ENCODE data around the gene ADM2.

The ADM2 gene

DNA sequence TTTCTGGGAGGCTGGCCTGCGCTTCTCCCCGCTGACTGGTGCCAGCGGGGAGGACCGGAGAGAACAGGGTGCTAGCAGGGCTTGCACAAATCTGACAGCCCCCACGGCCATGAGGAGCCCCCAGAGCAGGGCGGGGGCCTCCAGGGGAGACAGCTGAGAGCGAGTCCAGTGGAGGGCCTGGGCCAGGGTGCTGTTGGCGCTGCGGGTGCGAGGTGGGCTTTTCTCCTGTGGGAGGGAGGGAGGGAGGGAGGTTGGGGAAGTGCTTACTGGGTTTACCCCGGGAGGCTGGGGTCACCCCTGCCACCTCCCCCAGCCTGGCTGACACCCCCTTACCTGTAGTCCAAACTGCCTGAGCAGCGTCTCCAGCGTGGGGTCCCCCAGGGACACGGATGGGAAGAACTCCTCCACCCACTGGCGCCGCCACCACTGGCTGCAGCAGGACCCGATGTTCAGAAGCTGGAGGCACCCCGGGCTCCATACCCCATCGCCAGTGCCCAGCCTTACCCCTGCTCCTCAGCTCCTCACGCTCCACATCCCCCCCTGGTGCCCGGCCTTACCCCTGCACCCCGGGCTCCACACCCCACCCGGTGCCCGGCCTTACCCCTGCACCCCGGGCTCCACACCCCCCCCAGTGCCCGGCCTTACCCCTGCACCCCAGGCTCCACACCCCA lies 22.3 kb downstream of the ADM2 start:
- H3K27ac Mint-ChIP-seq (ENCODE audit: low read depth): no peak overlapping the region
- no peaks in the 10 kb centered on the region for H3K9me3 Mint-ChIP-seq
- H3K4me1 Mint-ChIP-seq: peaks cover 16% of the 10 kb centered on the region
- DNase-seq (ENCODE audit: low spot score in 2 of 2) (no peak), ATAC-seq (replicated peaks; ENCODE audit: extremely low read depth, poor library complexity, severe bottlenecking) (no peak)
- peaks cover 14% of the 10 kb centered on the region for H3K36me3 Mint-ChIP-seq (ENCODE audit: insufficient read depth)
- no peaks in the 10 kb centered on the region for H3K27me3 Mint-ChIP-seq
- H3K4me3 Mint-ChIP-seq: no peak overlapping the region

DNA sequence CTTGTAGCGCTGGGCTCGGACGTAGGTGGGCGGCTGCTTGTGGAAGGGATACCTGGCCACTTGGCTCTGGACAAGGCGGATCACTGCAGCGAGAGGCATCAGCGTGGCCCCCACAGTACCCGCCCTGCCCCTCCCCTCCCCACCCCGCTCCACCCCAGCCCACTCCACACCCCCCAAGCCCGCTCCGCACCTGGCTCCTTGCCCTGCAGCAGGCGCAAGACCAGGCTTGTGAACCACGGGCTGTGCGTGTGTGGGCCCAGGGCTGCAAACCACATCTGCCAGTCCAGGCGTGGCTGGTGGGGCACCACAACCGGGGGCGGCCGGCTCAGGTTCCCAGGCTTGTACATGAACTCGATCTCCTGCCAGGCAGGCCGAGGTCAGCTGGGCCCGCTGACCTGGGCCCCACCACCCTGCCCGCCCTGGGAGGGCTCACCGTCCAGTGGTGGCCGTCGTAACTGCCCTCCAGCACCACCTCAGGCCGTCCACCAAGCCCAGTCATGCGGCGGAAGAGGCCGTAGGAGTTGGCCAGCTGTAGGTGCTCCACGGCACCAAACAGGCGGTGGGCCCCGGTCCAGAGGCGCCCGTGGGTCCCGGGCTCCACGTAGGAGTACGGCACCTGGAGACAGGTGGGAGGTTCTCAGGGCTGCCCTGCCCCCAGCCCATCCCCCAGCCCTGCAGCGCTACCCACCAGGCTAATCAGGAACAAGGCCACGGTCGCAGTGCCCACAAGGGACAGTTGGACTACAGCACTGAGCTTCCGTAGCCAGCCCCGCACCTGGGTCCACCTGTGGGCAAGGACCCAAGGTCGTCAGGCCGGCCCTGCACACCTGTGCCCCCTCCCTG lies 23.2 kb downstream of the ADM2 start:
- H3K36me3 Mint-ChIP-seq (ENCODE audit: insufficient read depth): peaks cover 16% of the 10 kb centered on the region
- ATAC-seq (replicated peaks; ENCODE audit: extremely low read depth, poor library complexity, severe bottlenecking) (no peak), DNase-seq (ENCODE audit: low spot score in 2 of 2) (no peak)
- H3K4me3 Mint-ChIP-seq: no peak overlapping the region
- H3K9me3 Mint-ChIP-seq: no peaks in the 10 kb centered on the region
- peaks cover 23% of the 10 kb centered on the region for H3K4me1 Mint-ChIP-seq
- no peak overlapping the region for H3K27ac Mint-ChIP-seq (ENCODE audit: low read depth)
- H3K27me3 Mint-ChIP-seq: no peaks in the 10 kb centered on the region

DNA sequence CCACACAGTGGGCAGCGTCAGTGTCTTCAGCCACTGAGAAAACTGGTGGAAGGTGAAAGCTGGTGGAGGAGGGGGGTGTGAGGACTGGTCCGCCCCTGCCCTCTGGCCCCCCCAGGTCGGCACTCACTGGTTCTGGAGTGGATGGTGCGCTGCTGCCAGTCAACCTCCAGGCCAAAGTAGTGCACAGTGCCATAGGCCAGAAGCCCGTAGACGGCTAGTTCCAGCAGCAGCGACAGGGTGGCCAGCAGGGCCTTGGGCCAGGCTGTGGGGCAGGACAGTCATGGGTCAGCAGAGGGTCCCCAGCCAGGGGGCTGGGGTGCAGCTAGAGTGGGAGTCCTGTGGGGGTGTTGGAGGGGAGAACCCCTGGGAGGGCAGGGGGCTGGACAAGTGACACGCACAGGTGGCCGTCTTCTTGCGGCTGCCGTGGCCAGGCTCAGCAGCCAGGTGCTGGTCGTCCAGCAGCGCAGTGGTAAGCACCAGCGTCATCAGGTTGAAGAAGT lies 24.0 kb downstream of the ADM2 start:
- H3K36me3 Mint-ChIP-seq (ENCODE audit: insufficient read depth): peaks cover 14% of the 10 kb centered on the region
- no peak overlapping the region for H3K27ac Mint-ChIP-seq (ENCODE audit: low read depth)
- peaks cover 24% of the 10 kb centered on the region for H3K4me1 Mint-ChIP-seq
- H3K9me3 Mint-ChIP-seq: no peaks in the 10 kb centered on the region
- DNase-seq (ENCODE audit: low spot score in 2 of 2) (no peak), ATAC-seq (replicated peaks; ENCODE audit: extremely low read depth, poor library complexity, severe bottlenecking) (no peak)
- H3K4me3 Mint-ChIP-seq: peak overlapping the region; percentile 94
- H3K27me3 Mint-ChIP-seq: no peaks in the 10 kb centered on the region

DNA sequence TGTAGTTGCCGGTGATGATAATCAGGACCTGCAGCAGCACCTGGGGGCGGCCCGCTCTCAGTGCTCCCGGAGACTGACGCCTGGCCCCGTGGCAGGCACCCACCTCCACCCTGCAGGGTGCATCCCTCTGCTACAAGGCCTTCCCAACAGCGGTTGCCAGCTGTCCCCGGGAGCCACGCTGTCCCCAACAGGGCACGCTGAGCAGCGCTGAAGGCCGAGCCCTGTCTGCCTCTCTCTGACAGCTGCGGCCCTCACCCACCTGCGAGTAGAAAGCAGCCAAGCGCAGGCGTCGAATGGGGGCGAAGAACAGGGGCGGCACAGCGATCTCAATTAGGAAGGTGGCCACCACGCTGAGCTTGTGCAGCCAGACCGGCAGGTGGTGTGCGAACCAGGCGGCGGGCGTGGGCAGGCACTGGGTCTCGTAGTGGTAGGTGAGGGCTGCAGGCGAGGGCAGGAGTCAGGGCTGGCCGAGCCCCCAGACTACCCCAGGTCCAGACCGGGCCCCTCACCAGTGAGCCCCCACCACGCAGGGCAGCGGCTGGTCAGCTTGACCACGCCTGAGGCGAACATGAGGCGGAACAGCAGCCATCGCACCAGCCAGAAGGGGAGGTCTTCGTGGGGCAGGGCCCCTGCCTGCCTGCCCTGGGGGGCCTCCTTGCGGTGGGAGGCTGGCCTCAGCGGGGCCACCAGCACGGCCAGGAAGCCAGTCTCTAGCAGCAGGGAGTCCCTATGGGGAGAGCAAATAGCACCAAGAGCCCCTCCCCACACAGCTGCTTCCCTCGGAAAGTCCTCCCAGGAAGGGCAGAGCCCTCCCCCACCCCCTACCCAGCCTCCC lies 24.6 kb downstream of the ADM2 start:
- Mint-ChIP-seq H3K4me1 (peaks cover 24% of the 10 kb centered on the region), H3K27me3 (no peaks in the 10 kb centered on the region), H3K36me3 (ENCODE audit: insufficient read depth) (peaks cover 14% of the 10 kb centered on the region), H3K9me3 (no peaks in the 10 kb centered on the region), H3K4me3 (peak overlapping the region; percentile 94), H3K27ac (ENCODE audit: low read depth) (no peak overlapping the region)
- DNase-seq (ENCODE audit: low spot score in 2 of 2) (no peak), ATAC-seq (replicated peaks; ENCODE audit: extremely low read depth, poor library complexity, severe bottlenecking) (no peak)

DNA sequence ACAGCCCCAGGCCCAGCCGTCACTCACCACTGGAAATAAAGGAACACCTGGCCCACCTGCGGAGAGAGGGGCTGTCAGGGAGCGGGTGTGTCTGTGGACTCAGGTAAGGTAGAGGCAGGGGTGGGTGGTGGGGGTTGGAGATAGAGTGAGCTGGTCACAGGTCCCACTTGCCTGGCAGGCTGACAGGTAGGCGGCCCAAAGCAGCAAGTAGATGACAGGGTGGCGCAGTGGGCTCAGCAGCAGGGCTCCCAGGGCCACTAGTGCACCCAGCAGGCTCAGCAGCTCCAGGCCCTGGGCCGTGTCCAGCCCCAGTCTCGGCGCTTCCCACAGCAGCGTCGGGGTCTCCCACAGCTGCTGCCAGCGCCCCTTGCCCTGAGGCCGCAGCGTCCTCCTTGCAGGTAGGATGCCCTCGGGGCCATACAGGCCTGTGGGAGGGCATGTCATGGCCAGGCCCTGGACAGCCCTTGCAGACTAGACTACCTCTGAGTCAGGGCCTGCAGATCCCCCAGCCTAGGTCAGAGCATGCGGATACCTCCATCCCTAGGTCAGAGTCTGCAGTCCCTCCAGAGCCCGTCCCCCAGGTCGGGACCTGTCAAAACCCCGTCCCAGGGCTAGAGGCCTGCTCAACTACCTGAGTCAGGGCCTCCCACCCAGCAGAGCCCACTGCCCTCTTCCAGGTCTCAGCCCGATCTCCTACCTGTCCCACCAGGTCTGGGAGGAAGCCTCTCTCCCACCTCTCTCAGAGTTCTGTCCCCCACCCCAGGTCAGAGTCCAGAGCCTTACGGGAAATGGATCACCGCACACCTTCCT lies 25.5 kb downstream of the ADM2 start:
- no peaks in the 10 kb centered on the region for H3K9me3 Mint-ChIP-seq
- peaks cover 17% of the 10 kb centered on the region for H3K36me3 Mint-ChIP-seq (ENCODE audit: insufficient read depth)
- H3K4me3 Mint-ChIP-seq: peak overlapping the region; percentile 94
- H3K27me3 Mint-ChIP-seq: no peaks in the 10 kb centered on the region
- no peak for ATAC-seq (replicated peaks; ENCODE audit: extremely low read depth, poor library complexity, severe bottlenecking)
- peak overlapping the region; percentile 79 for H3K27ac Mint-ChIP-seq (ENCODE audit: low read depth)
- H3K4me1 Mint-ChIP-seq: peaks cover 24% of the 10 kb centered on the region
- DNase-seq (ENCODE audit: low spot score in 2 of 2): no peak

DNA sequence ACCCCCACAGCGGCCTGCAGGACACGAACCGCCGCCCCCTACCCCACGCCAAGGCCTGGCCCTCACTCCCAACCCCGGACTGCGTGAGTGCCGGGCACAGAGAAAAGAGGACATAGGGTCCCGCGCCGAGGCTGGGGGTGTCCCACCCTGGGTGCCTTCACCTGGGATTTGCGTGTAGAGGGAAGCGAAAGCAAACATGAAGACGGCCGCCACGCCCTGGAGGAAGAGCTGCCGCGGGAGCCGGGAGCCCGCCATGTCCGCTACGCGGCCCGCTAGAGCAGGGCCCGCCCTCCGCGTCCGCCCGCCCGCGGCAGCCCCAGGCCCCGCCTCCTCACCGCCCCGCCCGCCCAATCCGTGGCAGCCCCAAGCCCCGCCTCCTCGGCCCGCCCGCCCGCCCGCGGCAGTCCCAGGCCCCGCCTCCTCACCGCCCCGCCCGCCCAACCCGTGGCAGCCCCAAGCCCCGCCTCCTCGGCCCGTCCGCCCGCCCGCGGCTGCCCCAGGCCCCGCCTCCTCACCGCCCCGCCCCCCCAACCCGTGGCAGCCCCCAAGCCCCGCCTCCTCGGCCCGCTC lies 26.2 kb downstream of the ADM2 start, which contains the start of gene LMF2:
Gene LMF2, minus strand, starts transcription at position 282 of the 570 bp plus-strand sequence. Its CDS starts 27 bp downstream, at position 255.
- DNase-seq (ENCODE audit: low spot score in 2 of 2): peak; percentile 80 to 89
- ATAC-seq (replicated peaks; ENCODE audit: extremely low read depth, poor library complexity, severe bottlenecking): peak; percentile 74
- Mint-ChIP-seq H3K4me3 (peak within 1 kb of the TSS; percentile 94), H3K4me1 (peaks cover 24% of the 10 kb centered on the region), H3K27ac (ENCODE audit: low read depth) (peak within 1 kb of the TSS; percentile 88), H3K9me3 (no peaks in the 10 kb centered on the region), H3K27me3 (no peaks in the 10 kb centered on the region), H3K36me3 (ENCODE audit: insufficient read depth) (peaks cover 15% of the 10 kb centered on the region)

DNA sequence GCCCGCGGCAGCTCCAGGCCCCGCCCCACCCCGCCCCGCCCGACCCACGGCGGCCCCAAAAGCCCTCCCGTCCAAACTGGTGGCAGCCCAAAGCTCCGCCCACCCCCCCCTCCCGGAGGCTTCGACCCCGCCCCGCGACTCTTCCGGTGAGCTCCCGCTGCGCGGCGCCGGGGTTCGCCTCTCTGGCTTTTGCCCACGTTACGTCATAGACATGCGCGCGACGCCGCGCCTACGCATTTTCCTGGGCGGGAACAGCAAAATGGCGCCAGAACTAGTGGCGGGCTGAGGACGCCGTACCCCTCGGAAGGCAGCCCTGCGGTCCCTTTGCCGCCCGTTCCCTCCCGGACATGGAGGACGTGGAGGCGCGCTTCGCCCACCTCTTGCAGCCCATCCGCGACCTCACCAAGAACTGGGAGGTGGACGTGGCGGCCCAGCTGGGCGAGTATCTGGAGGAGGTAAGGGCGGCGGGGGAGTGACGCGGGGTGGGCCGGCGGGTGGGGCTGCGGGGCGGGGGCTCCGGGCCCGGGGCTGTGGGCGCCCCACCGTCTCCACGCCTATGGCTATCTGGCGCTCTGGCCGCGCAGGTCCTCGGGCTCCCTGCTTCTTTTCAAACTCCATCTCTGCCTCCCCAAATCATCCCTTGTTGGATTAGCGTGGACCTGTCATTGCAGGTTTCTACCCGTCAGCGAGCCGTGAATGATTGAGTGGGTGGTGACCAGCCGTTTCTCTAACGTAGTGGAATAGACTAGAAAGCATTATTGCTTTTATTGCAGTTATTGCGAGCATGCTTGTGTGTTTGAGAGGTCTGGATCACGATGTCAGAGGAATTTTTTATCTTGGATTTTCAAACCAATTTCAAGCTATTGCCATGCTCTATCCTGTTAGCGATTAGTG lies 26.9 kb downstream of the ADM2 start, which contains the start of gene NCAPH2:
Gene NCAPH2, plus strand, starts transcription at position 234 of the 894 bp plus-strand sequence. Its CDS starts 114 bp downstream, at position 348.
- peaks cover 24% of the 10 kb centered on the region for H3K4me1 Mint-ChIP-seq
- no peaks in the 10 kb centered on the region for H3K27me3 Mint-ChIP-seq
- ATAC-seq (replicated peaks; ENCODE audit: extremely low read depth, poor library complexity, severe bottlenecking) (peak; percentile 75), DNase-seq (ENCODE audit: low spot score in 2 of 2) (peak; percentile 93 to 96)
- H3K4me3 Mint-ChIP-seq: peak within 1 kb of the TSS; percentile 94
- H3K36me3 Mint-ChIP-seq (ENCODE audit: insufficient read depth): peaks cover 13% of the 10 kb centered on the region
- H3K27ac Mint-ChIP-seq (ENCODE audit: low read depth): peak within 1 kb of the TSS; percentile 88
- no peaks in the 10 kb centered on the region for H3K9me3 Mint-ChIP-seq

DNA sequence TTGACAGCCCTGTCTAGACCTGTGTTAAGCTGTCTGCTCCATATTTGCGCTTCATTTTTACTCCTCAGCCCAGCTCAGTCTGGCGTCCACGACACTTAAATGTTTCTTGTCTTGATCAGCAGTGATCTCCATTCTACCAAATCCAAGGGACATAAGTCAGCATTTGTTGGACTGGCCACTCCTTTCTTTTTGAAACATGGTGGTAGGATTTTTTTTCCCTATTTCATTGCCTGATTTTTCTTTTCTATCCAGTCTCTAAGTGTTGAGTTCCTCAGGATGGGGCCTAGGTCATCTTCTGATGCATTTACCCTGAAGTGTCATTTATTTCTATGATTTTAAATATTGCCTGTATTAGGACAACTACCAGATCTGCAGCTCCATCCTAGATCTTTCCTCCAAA lies 27.6 kb downstream of the ADM2 start:
- H3K4me1 Mint-ChIP-seq: peaks cover 24% of the 10 kb centered on the region
- H3K27me3 Mint-ChIP-seq: no peaks in the 10 kb centered on the region
- H3K36me3 Mint-ChIP-seq (ENCODE audit: insufficient read depth): peaks cover 13% of the 10 kb centered on the region
- DNase-seq (ENCODE audit: low spot score in 2 of 2) (no peak), ATAC-seq (replicated peaks; ENCODE audit: extremely low read depth, poor library complexity, severe bottlenecking) (no peak)
- peak overlapping the region; percentile 88 for H3K27ac Mint-ChIP-seq (ENCODE audit: low read depth)
- H3K9me3 Mint-ChIP-seq: no peaks in the 10 kb centered on the region
- H3K4me3 Mint-ChIP-seq: peak overlapping the region; percentile 94

DNA sequence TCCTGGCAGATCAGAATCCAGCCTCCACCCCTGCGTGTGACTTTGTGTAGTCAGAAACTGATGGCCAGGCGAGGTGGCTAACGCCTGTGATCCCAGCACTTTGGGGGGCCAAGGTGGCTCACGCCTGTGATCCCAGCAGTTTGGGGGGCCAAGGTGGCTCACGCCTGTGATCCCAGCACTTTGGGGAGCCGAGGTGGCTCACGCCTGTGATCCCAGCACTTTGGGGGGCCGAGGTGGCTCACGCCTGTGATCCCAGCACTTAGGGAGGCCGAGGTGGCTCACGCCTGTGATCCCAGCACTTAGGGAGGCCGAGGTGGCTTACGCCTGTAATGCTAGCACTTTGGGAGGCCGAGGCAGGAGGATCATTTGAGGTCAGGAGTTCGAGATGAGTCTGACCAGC lies 31.8 kb downstream of the ADM2 start:
- peaks cover 23% of the 10 kb centered on the region for H3K4me1 Mint-ChIP-seq
- no peak overlapping the region for H3K27ac Mint-ChIP-seq (ENCODE audit: low read depth)
- no peaks in the 10 kb centered on the region for H3K27me3 Mint-ChIP-seq
- no peaks in the 10 kb centered on the region for H3K9me3 Mint-ChIP-seq
- ATAC-seq (replicated peaks; ENCODE audit: extremely low read depth, poor library complexity, severe bottlenecking) (no peak), DNase-seq (ENCODE audit: low spot score in 2 of 2) (no peak)
- peaks cover 25% of the 10 kb centered on the region for H3K36me3 Mint-ChIP-seq (ENCODE audit: insufficient read depth)
- H3K4me3 Mint-ChIP-seq: no peak overlapping the region

DNA sequence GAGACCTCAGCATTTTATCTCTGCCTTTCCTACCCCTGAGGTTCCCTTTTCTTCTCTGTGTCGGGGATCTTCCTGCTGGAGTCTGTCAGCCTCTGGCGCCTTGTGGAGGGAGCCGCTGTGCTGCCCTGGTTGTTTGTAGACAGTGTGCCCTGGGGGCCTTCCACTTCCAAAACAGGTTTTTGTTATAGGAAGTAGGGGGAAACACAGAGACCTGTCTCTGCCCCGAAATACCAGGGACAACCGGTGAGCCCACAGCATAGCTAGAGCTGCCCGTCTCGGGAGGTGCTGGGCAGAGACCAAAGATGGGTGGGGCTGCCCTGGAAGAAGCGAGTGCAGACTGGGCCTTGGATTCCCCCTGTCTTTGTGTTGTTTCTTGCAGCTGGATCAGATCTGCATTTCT lies 34.7 kb downstream of the ADM2 start:
- Mint-ChIP-seq H3K27ac (ENCODE audit: low read depth) (no peak overlapping the region), H3K9me3 (no peaks in the 10 kb centered on the region), H3K36me3 (ENCODE audit: insufficient read depth) (peaks cover 38% of the 10 kb centered on the region), H3K27me3 (no peaks in the 10 kb centered on the region), H3K4me3 (no peak overlapping the region), H3K4me1 (peaks cover 7% of the 10 kb centered on the region)
- DNase-seq (ENCODE audit: low spot score in 2 of 2) (no peak), ATAC-seq (replicated peaks; ENCODE audit: extremely low read depth, poor library complexity, severe bottlenecking) (no peak)

DNA sequence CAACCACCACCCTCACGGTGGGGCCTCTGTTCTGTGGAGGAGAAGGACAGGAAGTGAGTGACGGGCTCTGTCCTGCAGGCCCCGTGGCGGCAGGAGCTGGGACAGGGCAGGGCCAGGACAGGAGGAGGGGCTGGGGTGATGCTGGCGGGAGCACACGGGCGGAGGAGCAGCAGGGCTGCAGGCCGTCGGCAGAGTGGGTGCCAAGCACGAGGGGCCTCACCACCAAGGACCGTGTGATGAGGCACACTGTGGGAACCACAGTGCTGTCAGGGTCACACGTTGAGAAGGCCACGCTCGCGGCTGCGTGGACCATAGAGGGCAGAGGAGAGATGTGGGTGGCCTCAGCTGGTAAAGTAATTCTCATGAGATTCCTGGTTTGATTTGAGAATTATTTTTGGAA lies 35.5 kb downstream of the ADM2 start:
- Mint-ChIP-seq H3K36me3 (ENCODE audit: insufficient read depth) (peaks cover 36% of the 10 kb centered on the region), H3K9me3 (no peaks in the 10 kb centered on the region)

More for the DNA sequence above, 35.5 kb downstream of the ADM2 start:
- no peak overlapping the region for H3K4me3 Mint-ChIP-seq
- H3K27ac Mint-ChIP-seq (ENCODE audit: low read depth): no peak overlapping the region
- ATAC-seq (replicated peaks; ENCODE audit: extremely low read depth, poor library complexity, severe bottlenecking) (no peak), DNase-seq (ENCODE audit: low spot score in 2 of 2) (no peak)
- no peaks in the 10 kb centered on the region for H3K27me3 Mint-ChIP-seq
- H3K4me1 Mint-ChIP-seq: peaks cover 7% of the 10 kb centered on the region
